ENCODE results near the gene UNC45B.

Gene UNC45B

GRCh38 chr17:35121315-35121714 is 26.3 kb upstream of the UNC45B start, which contains the start of gene FNDC8:
FNDC8 (plus strand) TSS chr17:35121615; CDS start chr17:35121694, 79 bp downstream.
- TF ChIP-seq EZH2phosphoT487 (conservative IDR thresholded peaks at IDR 0.05; ENCODE audit: low read length) (no peak), CTCF (IDR thresholded peaks at IDR 0.05; ENCODE audit: insufficient read depth, low read length, poor library complexity, severe bottlenecking) (no peak)
- Histone ChIP-seq H3F3A (ENCODE audit: insufficient read depth) (no peaks in the 10 kb centered on the region; the same call in 1 of the 2 replicates), H2AFZ (ENCODE audit: low read depth, low read length, severe bottlenecking) (no peak within 1 kb of the TSS)

GRCh38 chr17:35127751-35128514 is 19.7 kb upstream of the UNC45B start:
- Histone ChIP-seq H3K36me3 (ENCODE audit: low read length) (no peaks in the 10 kb centered on the region), H3K79me2 (ENCODE audit: insufficient read depth, low read length) (no peaks in the 10 kb centered on the region), H3F3A (ENCODE audit: insufficient read depth) (no peaks in the 10 kb centered on the region; the same call in 1 of the 2 replicates), H3K4me3 (ENCODE audit: insufficient read depth, low read length, poor library complexity, severe bottlenecking) (no peak overlapping the region), H4K20me1 (ENCODE audit: low read depth, low read length) (no peaks in the 10 kb centered on the region), H2AFZ (ENCODE audit: low read depth, low read length, severe bottlenecking) (no peak overlapping the region), H3K9ac (ENCODE audit: low read length) (no peak overlapping the region), H3K9me3 (ENCODE audit: insufficient read depth, low read length) (no peaks in the 10 kb centered on the region), H3K27me3 (ENCODE audit: low read length) (no peaks in the 10 kb centered on the region), H3K4me2 (ENCODE audit: low read depth, low read length, poor library complexity, severe bottlenecking) (no peak overlapping the region), H3K27ac (ENCODE audit: low read depth, low read length) (no peak overlapping the region), H3K9me2 (replicated peaks; ENCODE audit: insufficient read depth, low read length) (no peaks in the 10 kb centered on the region)
- TF ChIP-seq CTCF (IDR thresholded peaks at IDR 0.05; ENCODE audit: insufficient read depth, low read length, poor library complexity, severe bottlenecking) (no peak), EZH2phosphoT487 (conservative IDR thresholded peaks at IDR 0.05; ENCODE audit: low read length) (no peak)

More at GRCh38 chr17:35121315-35121714, 26.3 kb upstream of the UNC45B start, which contains the start of gene FNDC8:
- H3K9me2 ChIP-seq (replicated peaks; ENCODE audit: insufficient read depth, low read length): no peaks in the 10 kb centered on the region
- H3K27ac ChIP-seq (ENCODE audit: low read depth, low read length): no peak within 1 kb of the TSS
- H4K20me1 ChIP-seq (ENCODE audit: low read depth, low read length): no peaks in the 10 kb centered on the region
- H3K79me2 ChIP-seq (ENCODE audit: insufficient read depth, low read length): peaks cover 20% of the 10 kb centered on the region; the same call in 1 of the 2 replicates
- no peak within 1 kb of the TSS for H3K4me3 ChIP-seq (ENCODE audit: insufficient read depth, low read length, poor library complexity, severe bottlenecking)
- no peak within 1 kb of the TSS for H3K4me2 ChIP-seq (ENCODE audit: low read depth, low read length, poor library complexity, severe bottlenecking)
- no peak within 1 kb of the TSS for H3K9ac ChIP-seq (ENCODE audit: low read length)
- no peaks in the 10 kb centered on the region for H3K36me3 ChIP-seq (ENCODE audit: low read length)
- H3K9me3 ChIP-seq (ENCODE audit: insufficient read depth, low read length): no peaks in the 10 kb centered on the region
- H3K27me3 ChIP-seq (ENCODE audit: low read length): no peaks in the 10 kb centered on the region

- no peaks in the 10 kb centered on the region for H3K79me2 ChIP-seq (ENCODE audit: insufficient read depth, low read length)
- H4K20me1 ChIP-seq (ENCODE audit: low read depth, low read length): no peaks in the 10 kb centered on the region
- H3K36me3 ChIP-seq (ENCODE audit: low read length): no peaks in the 10 kb centered on the region; the same call in 1 of the 2 replicates
- H3K9me3 ChIP-seq (ENCODE audit: insufficient read depth, low read length): no peaks in the 10 kb centered on the region
- TF ChIP-seq CTCF (IDR thresholded peaks at IDR 0.05; ENCODE audit: insufficient read depth, low read length, poor library complexity, severe bottlenecking) (no peak), EZH2phosphoT487 (conservative IDR thresholded peaks at IDR 0.05; ENCODE audit: low read length) (no peak)
- H2AFZ ChIP-seq (ENCODE audit: low read depth, low read length, severe bottlenecking): no peak overlapping the region
- H3K27me3 ChIP-seq (ENCODE audit: low read length): no peaks in the 10 kb centered on the region
- no peak overlapping the region for H3K4me2 ChIP-seq (ENCODE audit: low read depth, low read length, poor library complexity, severe bottlenecking)
- H3K9me2 ChIP-seq (replicated peaks; ENCODE audit: insufficient read depth, low read length): no peaks in the 10 kb centered on the region
- no peak overlapping the region for H3K9ac ChIP-seq (ENCODE audit: low read length)
- H3K4me3 ChIP-seq (ENCODE audit: insufficient read depth, low read length, poor library complexity, severe bottlenecking): no peak overlapping the region
- no peak overlapping the region for H3K27ac ChIP-seq (ENCODE audit: low read depth, low read length)
- no peaks in the 10 kb centered on the region; the same call in 1 of the 2 replicates for H3F3A ChIP-seq (ENCODE audit: insufficient read depth)
Observed at GRCh38 chr17:35129154-35129972, 18.3 kb upstream of the UNC45B start.
